Brain microvascular endothelial cell (primary cell): ENCODE data around the gene COPZ2.

Source experiments
- DNase-seq: peaks from one replicate; pipeline ENCODE4 v3.0.0-alpha.2; 2020
- H3K27ac ChIP-seq: fragments of 250-450 bp; sonication (Bioruptor Pico); 2 replicates; pipeline ENCODE4 v1.5.1; 2020; ENCODE audit warnings: mild to moderate bottlenecking, moderate library complexity
- H3K27me3 ChIP-seq: fragments of 250-450 bp; sonication (Bioruptor Pico); replicated peaks from 2 replicates; pipeline ENCODE4 v1.5.1; 2020; ENCODE audit warnings: mild to moderate bottlenecking
- H3K36me3 ChIP-seq: fragments of 250-450 bp; sonication (Bioruptor Pico); replicated peaks from 2 replicates; pipeline ENCODE4 v1.5.1; 2020; ENCODE audit warnings: mild to moderate bottlenecking
- H3K4me3 ChIP-seq: 2 replicates; pipeline ENCODE4 v1.5.1; 2011; ENCODE audit warnings: low read depth, mild to moderate bottlenecking, control low read depth, low read length, moderate library complexity
- CTCF ChIP-seq: IDR thresholded peaks from 2 replicates; pipeline ENCODE4 v1.5.1; 2011; ENCODE audit warnings: low read depth, mild to moderate bottlenecking, moderate library complexity, low read length, control low read depth, inconsistent platforms; ENCODE audit errors: missing control alignments
- in situ Hi-C: cut with HindIII; loops from 2 replicates; pipeline ENCODE4 v1.10.0; 2017; ENCODE audit warnings: low sequenced_read_pairs, low pct_ligation_motif_present

Gene COPZ2

GRCh38 chr17:48066192-48066591 is 28.6 kb upstream of the COPZ2 start:
- Histone ChIP-seq H3K27me3 (no peaks in the 10 kb centered on the region), H3K4me3 (no peak overlapping the region), H3K36me3 (peaks cover 51% of the 10 kb centered on the region), H3K27ac (no peak overlapping the region)
- no peak for DNase-seq
- no peak for TF ChIP-seq CTCF
- in situ Hi-C loops, result no loop called here

GRCh38 chr17:48064638-48065037 is 27.0 kb upstream of the COPZ2 start:
- H3K27me3 ChIP-seq, result no peaks in the 10 kb centered on the region
- H3K27ac ChIP-seq, result no peak overlapping the region
- peaks cover 52% of the 10 kb centered on the region for H3K36me3 ChIP-seq
- TF ChIP-seq CTCF, result peak; percentile 7
- no peak for DNase-seq
- in situ Hi-C loops, result no loop called here
- no peak overlapping the region for H3K4me3 ChIP-seq

GRCh38 chr17:48062273-48062672 is 24.7 kb upstream of the COPZ2 start:
- Histone ChIP-seq H3K27me3 (no peaks in the 10 kb centered on the region), H3K36me3 (peaks cover 68% of the 10 kb centered on the region), H3K27ac (no peak overlapping the region), H3K4me3 (no peak overlapping the region)
- no peak for TF ChIP-seq CTCF
- in situ Hi-C loops, result no loop called here
- no peak for DNase-seq

- TF ChIP-seq CTCF, result no peak
- Histone ChIP-seq H3K36me3 (peaks cover 69% of the 10 kb centered on the region), H3K27me3 (no peaks in the 10 kb centered on the region), H3K27ac (no peak overlapping the region), H3K4me3 (no peak overlapping the region)
- in situ Hi-C loops, result no loop called here
- DNase-seq, result no peak
These were observed 22.7 kb upstream of the COPZ2 start for GRCh38 chr17:48060249-48060648.

GRCh38 chr17:48059125-48059668 is 21.6 kb upstream of the COPZ2 start:
- no peak for DNase-seq
- no peak overlapping the region for H3K27ac ChIP-seq
- H3K4me3 ChIP-seq, result no peak overlapping the region
- H3K36me3 ChIP-seq, result peaks cover 69% of the 10 kb centered on the region
- no peaks in the 10 kb centered on the region for H3K27me3 ChIP-seq
- in situ Hi-C loops, result no loop called here
- TF ChIP-seq CTCF, result no peak
